Progenitor cell of endocrine pancreas (in vitro differentiated cells): ENCODE measurements around the gene LENEP. TPM values are rescaled to one million over a fixed set of nuclear protein-coding genes. Genes with fewer than 3 reads are reported as not detected.
A peak's percentile ranks its signal among the peaks of the same experiment; 100 is the strongest.

Source experiments
- DNase-seq: peaks from one replicate; pipeline ENCODE4 v3.0.0; 2021; ENCODE audit warnings: low spot score; ENCODE audit not compliant: unreplicated experiment
- H3K27ac Mint-ChIP-seq: 2 replicates; pipeline ENCODE4 v1.8.0; 2021; ENCODE audit warnings: mild to moderate bottlenecking, moderate library complexity, mixed read lengths
- H3K27me3 Mint-ChIP-seq: 2 replicates; pipeline ENCODE4 v1.8.0; 2021; ENCODE audit warnings: mixed read lengths
- H3K36me3 Mint-ChIP-seq: 2 replicates; pipeline ENCODE4 v1.8.0; 2022; ENCODE audit warnings: mixed read lengths; ENCODE audit not compliant: insufficient read depth
- H3K4me1 Mint-ChIP-seq: 2 replicates; pipeline ENCODE4 v1.8.0; 2021; ENCODE audit warnings: low read depth, mixed read lengths
- H3K4me3 Mint-ChIP-seq: 2 replicates; pipeline ENCODE4 v1.8.0; 2021; ENCODE audit warnings: low read depth, mild to moderate bottlenecking, moderate library complexity, mixed read lengths
- H3K9me3 Mint-ChIP-seq: 2 replicates; pipeline ENCODE4 v1.8.0; 2021; ENCODE audit warnings: low read depth, mixed read lengths
- total RNA-seq: library from RNA; stranded (reverse); gene quantifications from 2 replicates; pipeline ENCODE4 v1.2.1, GENCODE V29; 2021
- TF ChIP-seq, protein P1 (sequence below): fragments of 200-600 bp; sonication (generic); IDR thresholded peaks from one replicate; pipeline ENCODE4 v1.5.0; 2021; ENCODE audit warnings: antibody characterized with exemption, mild to moderate bottlenecking; ENCODE audit not compliant: unreplicated experiment

LENEP gene
- total RNA-seq, 1 donor from 2014 or later = 0.84 TPM

DNA sequence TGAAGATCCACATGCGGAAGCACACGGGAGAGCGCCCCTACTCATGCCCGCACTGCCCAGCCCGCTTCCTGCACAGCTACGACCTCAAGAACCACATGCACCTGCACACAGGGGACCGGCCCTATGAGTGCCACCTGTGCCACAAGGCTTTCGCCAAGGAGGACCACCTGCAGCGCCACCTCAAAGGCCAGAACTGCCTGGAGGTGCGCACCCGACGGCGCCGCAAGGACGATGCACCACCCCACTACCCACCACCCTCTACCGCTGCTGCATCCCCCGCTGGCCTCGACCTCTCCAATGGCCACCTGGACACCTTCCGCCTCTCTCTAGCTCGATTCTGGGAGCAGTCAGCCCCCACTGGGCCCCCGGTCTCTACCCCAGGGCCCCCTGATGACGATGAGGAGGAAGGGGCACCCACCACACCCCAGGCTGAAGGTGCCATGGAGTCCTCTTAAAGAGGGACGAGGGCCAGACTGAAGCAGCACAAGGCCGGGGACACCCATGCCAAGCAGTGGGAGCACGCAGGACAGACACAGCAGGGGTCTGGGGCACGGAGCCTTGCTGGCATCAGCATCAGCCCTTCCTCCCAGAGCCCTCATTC lies 22.9 kb downstream of the LENEP start:
- no peak overlapping the region for H3K4me3 Mint-ChIP-seq

DNA sequence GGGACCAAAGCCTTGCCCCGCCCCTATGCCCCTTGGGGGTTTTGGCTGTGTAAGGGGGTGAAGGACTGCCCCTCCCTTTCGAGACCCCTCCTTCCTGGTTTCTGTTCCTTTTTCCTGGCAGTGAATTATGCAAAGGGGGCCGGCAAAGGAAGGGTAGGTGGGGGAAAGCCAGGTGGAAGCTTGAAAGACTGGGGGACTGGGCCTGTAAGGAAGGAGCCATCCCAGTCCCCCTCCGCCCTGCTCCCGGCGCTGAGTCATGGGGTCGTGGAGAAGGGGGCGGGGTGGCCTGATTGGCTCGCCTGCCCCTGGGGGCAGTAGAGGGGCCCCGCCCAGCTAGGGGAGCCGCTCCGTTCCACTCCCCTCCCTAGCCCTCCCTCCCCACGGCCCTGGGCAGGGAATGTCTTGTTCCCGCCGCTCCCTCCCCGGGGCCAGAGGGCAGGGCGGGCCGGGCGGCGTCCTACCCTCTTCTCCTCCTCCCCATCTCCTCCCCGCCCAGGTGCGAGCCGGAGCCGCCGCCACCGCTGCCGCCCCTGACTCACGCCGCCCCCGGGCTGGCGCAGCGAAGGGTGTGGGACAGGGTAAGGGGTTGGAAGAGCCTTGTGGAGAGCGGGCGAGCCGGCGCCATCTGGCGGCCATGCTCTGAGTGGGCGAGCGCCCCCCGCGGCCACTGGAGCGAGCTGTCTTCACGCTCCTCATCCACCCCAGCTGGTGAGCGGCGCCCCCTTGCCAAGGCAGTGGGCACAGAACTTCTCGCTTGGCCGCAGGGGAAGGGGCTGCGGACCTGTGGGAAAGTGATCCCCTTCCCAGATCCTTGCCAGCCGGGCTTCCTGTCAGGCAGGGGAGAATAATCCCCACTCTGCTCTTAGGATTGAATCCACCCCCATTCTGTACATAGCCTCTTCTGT lies 23.9 kb downstream of the LENEP start:
- peaks cover 3% of the 10 kb centered on the region for H3K36me3 Mint-ChIP-seq
- H3K4me1 Mint-ChIP-seq = peaks cover 2% of the 10 kb centered on the region
- TF ChIP-seq, protein P1, sequence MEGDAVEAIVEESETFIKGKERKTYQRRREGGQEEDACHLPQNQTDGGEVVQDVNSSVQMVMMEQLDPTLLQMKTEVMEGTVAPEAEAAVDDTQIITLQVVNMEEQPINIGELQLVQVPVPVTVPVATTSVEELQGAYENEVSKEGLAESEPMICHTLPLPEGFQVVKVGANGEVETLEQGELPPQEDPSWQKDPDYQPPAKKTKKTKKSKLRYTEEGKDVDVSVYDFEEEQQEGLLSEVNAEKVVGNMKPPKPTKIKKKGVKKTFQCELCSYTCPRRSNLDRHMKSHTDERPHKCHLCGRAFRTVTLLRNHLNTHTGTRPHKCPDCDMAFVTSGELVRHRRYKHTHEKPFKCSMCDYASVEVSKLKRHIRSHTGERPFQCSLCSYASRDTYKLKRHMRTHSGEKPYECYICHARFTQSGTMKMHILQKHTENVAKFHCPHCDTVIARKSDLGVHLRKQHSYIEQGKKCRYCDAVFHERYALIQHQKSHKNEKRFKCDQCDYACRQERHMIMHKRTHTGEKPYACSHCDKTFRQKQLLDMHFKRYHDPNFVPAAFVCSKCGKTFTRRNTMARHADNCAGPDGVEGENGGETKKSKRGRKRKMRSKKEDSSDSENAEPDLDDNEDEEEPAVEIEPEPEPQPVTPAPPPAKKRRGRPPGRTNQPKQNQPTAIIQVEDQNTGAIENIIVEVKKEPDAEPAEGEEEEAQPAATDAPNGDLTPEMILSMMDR = peak; percentile 99
- H3K4me3 Mint-ChIP-seq = peak overlapping the region; percentile 35
- DNase-seq = peak; percentile 84
- peak overlapping the region; percentile 90 for H3K27ac Mint-ChIP-seq
- H3K9me3 Mint-ChIP-seq = no peaks in the 10 kb centered on the region
- no peaks in the 10 kb centered on the region for H3K27me3 Mint-ChIP-seq

More for the DNA sequence above, 22.9 kb downstream of the LENEP start:
- H3K27me3 Mint-ChIP-seq = no peaks in the 10 kb centered on the region
- DNase-seq = no peak
- H3K4me1 Mint-ChIP-seq = peaks cover 2% of the 10 kb centered on the region
- H3K36me3 Mint-ChIP-seq = peaks cover 3% of the 10 kb centered on the region
- H3K9me3 Mint-ChIP-seq = no peaks in the 10 kb centered on the region
- peak overlapping the region; percentile 24 for H3K27ac Mint-ChIP-seq
- TF ChIP-seq, protein P1 = no peak

DNA sequence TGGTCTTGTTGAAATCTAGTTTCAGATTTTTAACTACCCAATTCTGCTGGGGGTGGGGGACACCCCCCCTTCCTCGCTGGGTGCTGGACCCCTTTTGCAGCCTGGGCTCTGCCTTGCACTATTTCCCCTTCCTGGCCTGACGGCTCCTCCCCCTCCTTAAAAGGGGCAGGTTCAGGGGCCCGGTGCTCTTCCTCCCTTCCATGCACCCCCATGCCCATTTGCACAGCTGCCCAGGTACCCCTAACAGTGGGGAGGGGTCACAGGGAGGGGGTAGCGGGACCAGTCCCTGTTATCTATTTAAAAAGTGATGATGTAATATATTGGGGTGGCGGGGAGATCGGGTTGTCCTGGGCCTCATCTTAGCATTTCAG lies 24.5 kb downstream of the LENEP start:
- H3K27ac Mint-ChIP-seq = peak overlapping the region; percentile 45
- peaks cover 2% of the 10 kb centered on the region for H3K4me1 Mint-ChIP-seq
- DNase-seq = no peak

DNA sequence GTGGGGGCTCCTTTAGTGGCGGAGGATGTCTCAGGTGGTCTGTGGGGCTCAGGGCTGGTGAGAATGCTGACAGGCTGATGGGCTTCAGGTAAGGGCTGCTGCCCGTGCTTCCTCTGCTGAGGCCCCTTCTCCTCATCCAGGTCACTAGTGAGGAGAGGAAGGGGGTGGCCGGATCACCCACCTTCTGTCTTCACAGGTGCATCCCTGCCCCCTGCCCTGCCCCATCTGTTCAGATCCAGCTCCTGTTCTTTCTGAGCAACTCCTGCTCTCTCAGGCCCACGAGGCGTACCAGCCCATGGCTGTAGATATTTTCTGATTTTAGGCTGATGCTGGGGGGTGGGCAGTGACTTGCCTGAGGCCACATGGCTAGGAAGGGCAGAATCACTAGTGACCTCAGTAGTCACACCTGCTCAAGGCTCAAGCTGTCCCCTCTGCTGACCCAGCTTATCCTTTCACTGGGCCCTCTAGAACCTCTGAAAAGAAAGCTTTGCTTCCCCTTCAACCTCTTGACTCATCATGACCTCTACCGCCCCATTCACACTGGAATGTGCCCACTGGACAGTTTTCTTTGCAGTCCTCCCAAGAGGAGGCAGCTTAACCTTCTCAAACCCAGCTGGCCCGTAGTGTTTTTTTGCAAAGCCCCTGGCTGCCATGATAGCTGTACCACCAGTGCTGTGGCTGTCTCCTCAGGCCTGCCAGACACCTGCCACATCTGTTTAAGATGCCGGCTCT lies 25.4 kb downstream of the LENEP start:
- no peak overlapping the region for H3K4me3 Mint-ChIP-seq
- H3K27me3 Mint-ChIP-seq = no peaks in the 10 kb centered on the region
- no peak for DNase-seq
- H3K27ac Mint-ChIP-seq = peak overlapping the region; percentile 22
- H3K4me1 Mint-ChIP-seq = peaks cover 2% of the 10 kb centered on the region
- TF ChIP-seq, protein P1 = no peak
- H3K36me3 Mint-ChIP-seq = peaks cover 3% of the 10 kb centered on the region
- no peaks in the 10 kb centered on the region for H3K9me3 Mint-ChIP-seq

More for the DNA sequence above, 24.5 kb downstream of the LENEP start:
- Mint-ChIP-seq H3K9me3 (no peaks in the 10 kb centered on the region), H3K4me3 (no peak overlapping the region), H3K27me3 (no peaks in the 10 kb centered on the region), H3K36me3 (peaks cover 3% of the 10 kb centered on the region)
- TF ChIP-seq, protein P1 = no peak
